Measurements from ENCODE around the gene SRF. TPM values are rescaled to one million over a fixed set of nuclear protein-coding genes. Genes with fewer than 3 reads are reported as not detected.

SRF gene
- total RNA-seq, 1 donor from 2014 or later = 35.2 TPM

GRCh38 chr6:43149265-43149664 lies 21.8 kb upstream of the SRF start:
- H3K4me1 Mint-ChIP-seq (ENCODE audit: unreplicated experiment) = peaks cover 3% of the 10 kb centered on the region
- H3K4me3 Mint-ChIP-seq = no peak overlapping the region
- DNase-seq (ENCODE audit: extremely low spot score, unreplicated experiment) = no peak
- H3K36me3 Mint-ChIP-seq = peaks cover 10% of the 10 kb centered on the region
- H3K9me3 Mint-ChIP-seq = no peaks in the 10 kb centered on the region
- TF ChIP-seq, protein P1, sequence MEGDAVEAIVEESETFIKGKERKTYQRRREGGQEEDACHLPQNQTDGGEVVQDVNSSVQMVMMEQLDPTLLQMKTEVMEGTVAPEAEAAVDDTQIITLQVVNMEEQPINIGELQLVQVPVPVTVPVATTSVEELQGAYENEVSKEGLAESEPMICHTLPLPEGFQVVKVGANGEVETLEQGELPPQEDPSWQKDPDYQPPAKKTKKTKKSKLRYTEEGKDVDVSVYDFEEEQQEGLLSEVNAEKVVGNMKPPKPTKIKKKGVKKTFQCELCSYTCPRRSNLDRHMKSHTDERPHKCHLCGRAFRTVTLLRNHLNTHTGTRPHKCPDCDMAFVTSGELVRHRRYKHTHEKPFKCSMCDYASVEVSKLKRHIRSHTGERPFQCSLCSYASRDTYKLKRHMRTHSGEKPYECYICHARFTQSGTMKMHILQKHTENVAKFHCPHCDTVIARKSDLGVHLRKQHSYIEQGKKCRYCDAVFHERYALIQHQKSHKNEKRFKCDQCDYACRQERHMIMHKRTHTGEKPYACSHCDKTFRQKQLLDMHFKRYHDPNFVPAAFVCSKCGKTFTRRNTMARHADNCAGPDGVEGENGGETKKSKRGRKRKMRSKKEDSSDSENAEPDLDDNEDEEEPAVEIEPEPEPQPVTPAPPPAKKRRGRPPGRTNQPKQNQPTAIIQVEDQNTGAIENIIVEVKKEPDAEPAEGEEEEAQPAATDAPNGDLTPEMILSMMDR (conservative IDR thresholded peaks at IDR 0.05) = no peak
- no peak overlapping the region for H3K27ac Mint-ChIP-seq
- no peaks in the 10 kb centered on the region for H3K27me3 Mint-ChIP-seq

DNA sequence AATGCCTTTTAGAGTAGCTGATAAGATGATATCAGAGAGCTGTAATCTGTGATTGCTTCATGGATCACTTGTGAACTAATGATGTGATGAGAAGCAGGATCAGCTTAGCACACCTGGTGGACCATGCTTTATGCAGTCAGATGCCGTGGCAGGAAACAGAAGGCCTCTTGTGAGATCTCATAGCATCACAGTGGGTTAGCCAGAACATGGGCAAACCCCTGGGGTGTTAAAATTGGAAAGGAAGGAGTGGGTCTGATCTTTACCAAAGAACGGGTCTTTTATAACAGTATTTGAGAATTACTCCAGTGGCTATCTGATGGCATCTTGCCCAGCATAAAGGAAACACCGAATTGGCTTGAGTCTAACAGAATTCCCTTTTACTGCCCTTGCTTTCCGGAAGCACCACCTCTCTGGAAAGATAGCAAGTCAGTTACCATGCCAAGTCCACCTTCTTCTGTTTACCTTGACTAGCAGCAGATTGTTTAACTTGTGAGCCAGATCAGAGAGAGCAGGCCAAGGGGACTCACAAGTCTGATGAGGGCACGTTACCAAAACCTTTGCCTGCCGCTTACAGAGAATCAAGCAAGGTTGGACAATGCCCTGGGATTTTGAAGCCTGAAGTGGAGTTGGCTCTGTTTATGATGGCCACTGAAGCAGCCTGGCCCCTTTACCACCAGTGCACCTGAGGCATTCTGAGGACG lies 20.9 kb upstream of the SRF start:
- TF ChIP-seq, protein P1 (conservative IDR thresholded peaks at IDR 0.05) = no peak
- DNase-seq (ENCODE audit: extremely low spot score, unreplicated experiment) = no peak
- peaks cover 3% of the 10 kb centered on the region for H3K4me1 Mint-ChIP-seq (ENCODE audit: unreplicated experiment)
- H3K27ac Mint-ChIP-seq = peak overlapping the region; percentile 67
- H3K9me3 Mint-ChIP-seq = no peaks in the 10 kb centered on the region
- no peak overlapping the region for H3K4me3 Mint-ChIP-seq
- peaks cover 10% of the 10 kb centered on the region for H3K36me3 Mint-ChIP-seq
- no peaks in the 10 kb centered on the region for H3K27me3 Mint-ChIP-seq

DNA sequence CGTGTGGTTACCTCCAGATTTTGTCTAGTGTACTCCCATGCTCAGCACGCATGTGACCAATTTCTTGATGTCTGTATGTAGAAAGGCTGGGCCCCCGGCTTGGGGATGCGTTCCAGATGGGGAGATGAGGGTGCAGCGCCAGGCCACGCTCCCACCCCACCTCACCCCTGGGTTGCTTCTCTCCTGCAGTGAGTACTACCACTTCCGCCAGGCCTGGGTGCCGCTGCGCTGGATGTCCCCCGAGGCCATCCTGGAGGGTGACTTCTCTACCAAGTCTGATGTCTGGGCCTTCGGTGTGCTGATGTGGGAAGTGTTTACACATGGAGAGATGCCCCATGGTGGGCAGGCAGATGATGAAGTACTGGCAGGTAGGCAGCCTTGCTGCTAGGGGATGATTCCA lies 11.5 kb upstream of the SRF start:
- no peak overlapping the region for H3K27ac Mint-ChIP-seq
- no peaks in the 10 kb centered on the region for H3K27me3 Mint-ChIP-seq
- H3K4me1 Mint-ChIP-seq (ENCODE audit: unreplicated experiment) = no peaks in the 10 kb centered on the region
- H3K4me3 Mint-ChIP-seq = no peak overlapping the region
- TF ChIP-seq, protein P1 (conservative IDR thresholded peaks at IDR 0.05) = no peak
- no peaks in the 10 kb centered on the region for H3K36me3 Mint-ChIP-seq
- H3K9me3 Mint-ChIP-seq = no peaks in the 10 kb centered on the region
- DNase-seq (ENCODE audit: extremely low spot score, unreplicated experiment) = no peak

- H3K36me3 Mint-ChIP-seq = no peaks in the 10 kb centered on the region
- no peak for DNase-seq (ENCODE audit: extremely low spot score, unreplicated experiment)
- H3K27ac Mint-ChIP-seq = no peak overlapping the region
- peaks cover 7% of the 10 kb centered on the region for H3K4me1 Mint-ChIP-seq (ENCODE audit: unreplicated experiment)
- no peak overlapping the region for H3K4me3 Mint-ChIP-seq
- TF ChIP-seq, protein P1 (conservative IDR thresholded peaks at IDR 0.05) = no peak
- H3K27me3 Mint-ChIP-seq = no peaks in the 10 kb centered on the region
- H3K9me3 Mint-ChIP-seq = no peaks in the 10 kb centered on the region
These were observed 7.2 kb upstream of the SRF start for GRCh38 chr6:43163899-43164298.

GRCh38 chr6:43170417-43170930 lies 595 bp upstream of the SRF start:
- peaks cover 32% of the 10 kb centered on the region for H3K4me1 Mint-ChIP-seq (ENCODE audit: unreplicated experiment)
- TF ChIP-seq, protein P1 (conservative IDR thresholded peaks at IDR 0.05) = no peak
- H3K36me3 Mint-ChIP-seq = no peaks in the 10 kb centered on the region
- no peaks in the 10 kb centered on the region for H3K9me3 Mint-ChIP-seq
- H3K27me3 Mint-ChIP-seq = no peaks in the 10 kb centered on the region
- H3K4me3 Mint-ChIP-seq = peak overlapping the region; percentile 93
- peak overlapping the region; percentile 97 for H3K27ac Mint-ChIP-seq
- DNase-seq (ENCODE audit: extremely low spot score, unreplicated experiment) = no peak

Data from type B pancreatic cell (in vitro differentiated cells).